ENCODE data around the gene CDC14B.

Gene CDC14B

DNA sequence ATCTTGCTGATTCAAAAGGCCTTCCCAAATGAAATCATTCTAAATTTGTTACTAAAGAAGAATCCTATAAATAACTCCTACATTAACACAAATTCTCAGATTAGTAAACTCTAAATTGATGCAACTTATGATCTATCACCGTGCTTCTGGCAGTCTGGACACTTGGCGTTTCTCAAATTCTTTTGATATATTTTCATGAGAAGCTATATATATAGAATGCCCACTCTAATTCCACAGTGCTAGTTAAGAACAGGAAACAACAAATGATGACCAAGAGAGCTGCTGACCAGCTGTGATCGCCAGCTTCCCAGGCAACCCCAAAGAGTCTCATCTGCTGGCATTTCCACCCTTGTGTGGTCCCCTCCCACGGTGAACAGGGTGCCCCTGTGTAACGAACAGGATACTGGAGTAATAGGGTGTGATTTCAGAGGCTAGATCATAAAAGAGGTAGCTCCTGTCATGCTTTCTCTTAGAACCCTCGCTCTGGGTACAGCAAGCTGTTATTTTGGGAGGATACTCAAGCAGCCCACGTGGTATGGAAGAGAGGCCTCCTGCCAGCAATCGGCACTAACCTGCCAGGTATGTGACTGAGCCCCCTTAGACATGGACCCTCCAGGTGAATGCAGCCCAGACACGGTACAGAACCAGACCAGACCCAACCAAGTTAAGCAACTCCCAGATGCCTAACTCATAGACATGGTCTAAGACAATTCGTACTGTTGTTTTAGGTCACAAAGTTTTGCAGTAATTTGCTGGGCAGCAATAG, 64.7 kb downstream of the CDC14B start:
- Histone ChIP-seq H3K9me3 (ENCODE audit: insufficient read depth, low read depth, low read length) (no peaks in the 10 kb centered on the region), H3K4me2 (ENCODE audit: low read depth, low read length, poor library complexity, severe bottlenecking) (no peak overlapping the region), H2AFZ (ENCODE audit: low read length) (no peak overlapping the region), H4K20me1 (ENCODE audit: insufficient read depth, low read length, poor library complexity, severe bottlenecking) (no peaks in the 10 kb centered on the region), H3K9me2 (replicated peaks; ENCODE audit: low read depth, low read length) (no peaks in the 10 kb centered on the region), H3K27me3 (ENCODE audit: insufficient read depth, low read length, poor library complexity, severe bottlenecking) (no peaks in the 10 kb centered on the region), H3K79me2 (ENCODE audit: insufficient read depth, low read length) (no peaks in the 10 kb centered on the region), H3F3A (ENCODE audit: low read depth) (no peaks in the 10 kb centered on the region), H3K4me1 (ENCODE audit: insufficient read depth, low read length, poor library complexity, severe bottlenecking) (no peaks in the 10 kb centered on the region), H3K4me3 (ENCODE audit: low read length, poor library complexity, severe bottlenecking) (no peak overlapping the region), H3K36me3 (ENCODE audit: insufficient read depth, low read length) (no peaks in the 10 kb centered on the region), H3K9ac (ENCODE audit: low read depth, low read length, poor library complexity, severe bottlenecking) (no peak overlapping the region)
- TF ChIP-seq EZH2phosphoT487 (IDR thresholded peaks at IDR 0.05; ENCODE audit: borderline replicate concordance) = no peak
- TF ChIP-seq, protein P1, sequence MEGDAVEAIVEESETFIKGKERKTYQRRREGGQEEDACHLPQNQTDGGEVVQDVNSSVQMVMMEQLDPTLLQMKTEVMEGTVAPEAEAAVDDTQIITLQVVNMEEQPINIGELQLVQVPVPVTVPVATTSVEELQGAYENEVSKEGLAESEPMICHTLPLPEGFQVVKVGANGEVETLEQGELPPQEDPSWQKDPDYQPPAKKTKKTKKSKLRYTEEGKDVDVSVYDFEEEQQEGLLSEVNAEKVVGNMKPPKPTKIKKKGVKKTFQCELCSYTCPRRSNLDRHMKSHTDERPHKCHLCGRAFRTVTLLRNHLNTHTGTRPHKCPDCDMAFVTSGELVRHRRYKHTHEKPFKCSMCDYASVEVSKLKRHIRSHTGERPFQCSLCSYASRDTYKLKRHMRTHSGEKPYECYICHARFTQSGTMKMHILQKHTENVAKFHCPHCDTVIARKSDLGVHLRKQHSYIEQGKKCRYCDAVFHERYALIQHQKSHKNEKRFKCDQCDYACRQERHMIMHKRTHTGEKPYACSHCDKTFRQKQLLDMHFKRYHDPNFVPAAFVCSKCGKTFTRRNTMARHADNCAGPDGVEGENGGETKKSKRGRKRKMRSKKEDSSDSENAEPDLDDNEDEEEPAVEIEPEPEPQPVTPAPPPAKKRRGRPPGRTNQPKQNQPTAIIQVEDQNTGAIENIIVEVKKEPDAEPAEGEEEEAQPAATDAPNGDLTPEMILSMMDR (conservative IDR thresholded peaks at IDR 0.05; ENCODE audit: low read length) = no peak

DNA sequence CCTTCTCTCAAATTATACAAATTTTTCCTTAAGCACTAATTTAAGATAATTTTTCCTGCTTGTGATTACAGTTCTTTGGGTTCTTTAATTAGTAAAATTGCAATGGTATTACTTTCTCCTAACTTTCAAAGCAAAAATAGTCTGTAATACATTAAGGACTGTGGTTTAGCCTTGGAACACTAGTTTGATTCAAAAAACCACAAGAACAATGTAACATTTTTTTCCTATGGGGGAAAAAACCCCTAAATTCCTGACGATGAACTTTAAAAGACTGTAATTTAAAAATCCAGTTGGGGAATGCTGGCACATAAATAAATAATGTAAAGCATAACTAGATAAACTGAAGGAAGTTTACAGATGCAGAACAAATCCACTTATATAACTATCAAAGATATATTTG, 65.3 kb downstream of the CDC14B start:
- Histone ChIP-seq H3K27me3 (ENCODE audit: insufficient read depth, low read length, poor library complexity, severe bottlenecking) (no peaks in the 10 kb centered on the region), H3F3A (ENCODE audit: low read depth) (no peaks in the 10 kb centered on the region), H3K4me1 (ENCODE audit: insufficient read depth, low read length, poor library complexity, severe bottlenecking) (no peaks in the 10 kb centered on the region), H3K4me2 (ENCODE audit: low read depth, low read length, poor library complexity, severe bottlenecking) (no peak overlapping the region), H4K20me1 (ENCODE audit: insufficient read depth, low read length, poor library complexity, severe bottlenecking) (no peaks in the 10 kb centered on the region), H3K9me3 (ENCODE audit: insufficient read depth, low read depth, low read length) (no peaks in the 10 kb centered on the region), H2AFZ (ENCODE audit: low read length) (no peak overlapping the region), H3K79me2 (ENCODE audit: insufficient read depth, low read length) (no peaks in the 10 kb centered on the region), H3K9me2 (replicated peaks; ENCODE audit: low read depth, low read length) (no peaks in the 10 kb centered on the region), H3K36me3 (ENCODE audit: insufficient read depth, low read length) (no peaks in the 10 kb centered on the region), H3K4me3 (ENCODE audit: low read length, poor library complexity, severe bottlenecking) (no peak overlapping the region), H3K9ac (ENCODE audit: low read depth, low read length, poor library complexity, severe bottlenecking) (no peak overlapping the region)
- no peak for TF ChIP-seq EZH2phosphoT487 (IDR thresholded peaks at IDR 0.05; ENCODE audit: borderline replicate concordance)
- TF ChIP-seq, protein P1 (conservative IDR thresholded peaks at IDR 0.05; ENCODE audit: low read length) = no peak

- H3K9me2 ChIP-seq (replicated peaks; ENCODE audit: low read depth, low read length) = no peaks in the 10 kb centered on the region
- H3K9ac ChIP-seq (ENCODE audit: low read depth, low read length, poor library complexity, severe bottlenecking) = no peak overlapping the region
- H3K4me2 ChIP-seq (ENCODE audit: low read depth, low read length, poor library complexity, severe bottlenecking) = no peak overlapping the region
- H3K9me3 ChIP-seq (ENCODE audit: insufficient read depth, low read depth, low read length) = no peaks in the 10 kb centered on the region
- H3K4me1 ChIP-seq (ENCODE audit: insufficient read depth, low read length, poor library complexity, severe bottlenecking) = no peaks in the 10 kb centered on the region
- no peaks in the 10 kb centered on the region for H3K36me3 ChIP-seq (ENCODE audit: insufficient read depth, low read length)
- no peaks in the 10 kb centered on the region for H3F3A ChIP-seq (ENCODE audit: low read depth)
- H3K4me3 ChIP-seq (ENCODE audit: low read length, poor library complexity, severe bottlenecking) = no peak overlapping the region
- no peaks in the 10 kb centered on the region for H3K79me2 ChIP-seq (ENCODE audit: insufficient read depth, low read length)
- H3K27me3 ChIP-seq (ENCODE audit: insufficient read depth, low read length, poor library complexity, severe bottlenecking) = no peaks in the 10 kb centered on the region
- no peaks in the 10 kb centered on the region for H4K20me1 ChIP-seq (ENCODE audit: insufficient read depth, low read length, poor library complexity, severe bottlenecking)
- TF ChIP-seq, protein P1 (conservative IDR thresholded peaks at IDR 0.05; ENCODE audit: low read length) = no peak
- no peak for TF ChIP-seq EZH2phosphoT487 (IDR thresholded peaks at IDR 0.05; ENCODE audit: borderline replicate concordance)
- no peak overlapping the region for H2AFZ ChIP-seq (ENCODE audit: low read length)
These were observed 66.6 kb downstream of the CDC14B start for GRCh38 chr9:96553070-96553469.

Measured in Loucy (cell line).